ENCODE measurements around the gene XCL2. TPM values are rescaled to one million over a fixed set of nuclear protein-coding genes. Genes with fewer than 3 reads are reported as not detected.

XCL2 gene
- total and polyA plus RNA-seq, 2 of the 8 experiments (the other 6 are each of a cell fraction or from before 2014, with no cell fraction given), result not detected

- Histone ChIP-seq H2BK12ac (ENCODE audit: low read depth, low read length) (no peak overlapping the region), H2BK5ac (ENCODE audit: low read depth, low read length) (no peak overlapping the region), H3K9ac (replicated peaks in 1 of 4; ENCODE audit: extremely low read depth in 1 of 4, low read depth in 3 of 4, low read length in 3 of 4) (no peak overlapping the region), H2AK5ac (ENCODE audit: low read depth, low read length) (no peak overlapping the region), H3K4me1 (replicated peaks in 1 of 4; ENCODE audit: control insufficient read depth in 3 of 4, insufficient read depth in 4 of 4, low read length in 3 of 4) (no peaks in the 10 kb centered on the region), H3K4me2 (ENCODE audit: insufficient read depth in 1 of 2, low read depth in 2 of 2, low read length in 2 of 2) (no peak overlapping the region), H3K79me2 (ENCODE audit: control insufficient read depth in 1 of 2, insufficient read depth in 2 of 2, low read length in 2 of 2) (no peaks in the 10 kb centered on the region), H3K79me1 (ENCODE audit: low read depth, low read length) (no peaks in the 10 kb centered on the region), H3K4me3 (ENCODE audit: extremely low read depth in 1 of 4, insufficient read depth in 2 of 4, low read depth in 3 of 4, low read length in 4 of 4) (no peak overlapping the region), H2AFZ (ENCODE audit: low read length) (no peak overlapping the region), H4K8ac (ENCODE audit: extremely low read depth, insufficient read depth, low read length) (no peak overlapping the region), H3K23ac (ENCODE audit: insufficient read length) (no peak overlapping the region), H3K27me3 (replicated peaks in 1 of 4; ENCODE audit: control insufficient read depth in 3 of 4, extremely low read depth in 1 of 4, insufficient read depth in 3 of 4, low read length in 3 of 4) (no peaks in the 10 kb centered on the region), H4K5ac (ENCODE audit: insufficient read length, low read depth, low read length) (no peak overlapping the region), H3K14ac (ENCODE audit: insufficient read length) (no peak overlapping the region), H3K18ac (ENCODE audit: extremely low read depth, low read length) (no peak overlapping the region), H3K36me3 (ENCODE audit: control insufficient read depth in 2 of 4, insufficient read depth in 4 of 4, low read length in 3 of 4) (no peaks in the 10 kb centered on the region), H3K27ac (ENCODE audit: low read depth, low read length) (no peak overlapping the region), H2BK20ac (ENCODE audit: low read length) (no peak overlapping the region), H3K9me3 (ENCODE audit: insufficient read depth in 2 of 2, low read depth in 1 of 2, low read length in 1 of 2) (no peaks in the 10 kb centered on the region), H2BK15ac (ENCODE audit: low read length) (no peak overlapping the region), H3K23me2 (ENCODE audit: low read depth, low read length) (no peaks in the 10 kb centered on the region), H4K20me1 (replicated peaks in 1 of 2; ENCODE audit: control insufficient read depth in 1 of 2, insufficient read depth in 2 of 2, low read length in 2 of 2) (no peaks in the 10 kb centered on the region), H3K56ac (replicated peaks; ENCODE audit: insufficient read length, low read depth, low read length) (no peak overlapping the region), H3K4ac (replicated peaks; ENCODE audit: insufficient read length, low read depth, low read length) (no peak overlapping the region), H4K91ac (replicated peaks; ENCODE audit: insufficient read length, low read length) (no peak overlapping the region), H2BK120ac (replicated peaks; ENCODE audit: low read depth, low read length) (no peak overlapping the region)
- POLR2A ChIA-PET (ENCODE audit: partially characterized antibody), result no interaction called here
- 88% methylated on average over 1 of the region's 1 CpG; no CpG with 5 or more reads in 1 of the 2 experiments for WGBS, 2 experiments (ENCODE audit: extremely low coverage in 1 of 2, insufficient coverage in 1 of 2, insufficient read length in 1 of 2, insufficient replicate concordance in 2 of 2, low coverage in 1 of 2, low lambda C conversion rate in 2 of 2, missing lambda C conversion rate in 1 of 2)
- TF ChIP-seq RXRA (IDR thresholded peaks at IDR 0.05; ENCODE audit: insufficient read depth, low read depth, low read length) (no peak), TCF12 (IDR thresholded peaks at IDR 0.05; ENCODE audit: low read depth, low read length) (no peak), POLR2A (IDR thresholded peaks at IDR 0.05; ENCODE audit: control extremely low read depth in 1 of 2, low read depth in 2 of 2, low read length in 2 of 2) (no peak), JUND (IDR thresholded peaks at IDR 0.05; ENCODE audit: low read length) (no peak), SP4 (IDR thresholded peaks at IDR 0.05; ENCODE audit: low read length) (no peak), RNF2 (IDR thresholded peaks at IDR 0.05; ENCODE audit: borderline replicate concordance, low read depth, low read length, missing control alignments, poor library complexity, severe bottlenecking) (no peak), ATF3 (IDR thresholded peaks at IDR 0.05; ENCODE audit: insufficient read depth, low read depth, low read length) (no peak), SIRT6 (IDR thresholded peaks at IDR 0.05; ENCODE audit: low read length) (no peak), CHD1 (IDR thresholded peaks at IDR 0.05; ENCODE audit: low read depth, low read length) (no peak)
- CTCF ChIA-PET (ENCODE audit: partially characterized antibody), result interaction anchor here (1.3 to 1.4 kb wide), 2 partner anchors 192 to 300 kb away, joined by 3 to 4 read pairs; no protein-coding TSS in a partner anchor
- DNase-seq (ENCODE audit: low read depth in 1 of 2, low spot score in 2 of 2) (no peak), FAIRE-seq (no peak)
Observed at GRCh38 chr1:168535536-168535935, 8.3 kb downstream of the XCL2 start.
